HepG2 (cell line): ENCODE results near the gene SNRPD3. TPM values are rescaled to one million over a fixed set of nuclear protein-coding genes. Genes with fewer than 3 reads are reported as not detected.

Experiments
- ASH2L ChIP-seq: fragments of 300-600, 200-600 bp; sonication (generic); IDR thresholded peaks from 2 replicates; pipeline ENCODE4 v1.7.0; 2017; ENCODE audit warnings: low read depth, mild to moderate bottlenecking, moderate library complexity, mixed read lengths, low read length; ENCODE audit not compliant: insufficient read length
- BRF2 ChIP-seq: sonication (generic); formaldehyde crosslinking; IDR thresholded peaks from 2 replicates; pipeline ENCODE4 v1.8.1; 2022; ENCODE audit warnings: mild to moderate bottlenecking, missing genetic modification reagents
- CREBL2 ChIP-seq: sonication (generic); formaldehyde crosslinking; IDR thresholded peaks from 2 replicates; pipeline ENCODE4 v1.8.1; 2023; ENCODE audit warnings: missing genetic modification reagents, mild to moderate bottlenecking, borderline replicate concordance
- FOXK2 ChIP-seq: fragments of 450-650 bp; IDR thresholded peaks from 2 replicates; pipeline ENCODE4 v1.6.1; 2016
- GATAD2A ChIP-seq: IDR thresholded peaks from 2 replicates; pipeline ENCODE4 v1.6.1; 2016
- GRHL1 ChIP-seq: sonication (generic); formaldehyde crosslinking; conservative IDR thresholded peaks from 2 replicates; pipeline ENCODE4 v1.8.0; 2022; ENCODE audit warnings: missing genetic modification reagents
- IKZF1 ChIP-seq: fragments of 450-650 bp; IDR thresholded peaks from 2 replicates; pipeline ENCODE4 v1.7.1; 2016
- ISX ChIP-seq: sonication (generic); formaldehyde crosslinking; conservative IDR thresholded peaks from 2 replicates; pipeline ENCODE4 v1.5.0; 2020; ENCODE audit warnings: missing genetic modification reagents
- MBD4 ChIP-seq: IDR thresholded peaks from 2 replicates; pipeline ENCODE4 v1.6.1; 2012; ENCODE audit warnings: low read length, inconsistent platforms, borderline replicate concordance
- SP5 ChIP-seq: IDR thresholded peaks from 2 replicates; pipeline ENCODE4 v1.6.1; 2016; ENCODE audit warnings: low read depth, borderline replicate concordance
- SSRP1 ChIP-seq: IDR thresholded peaks from 2 replicates; pipeline ENCODE4 v1.6.1; 2016; ENCODE audit warnings: control low read depth
- TMF1 ChIP-seq: sonication (generic); formaldehyde crosslinking; IDR thresholded peaks from 2 replicates; pipeline ENCODE4 v1.8.1; 2022; ENCODE audit warnings: low read depth, missing genetic modification reagents
- ZBTB7B ChIP-seq: sonication (generic); formaldehyde crosslinking; IDR thresholded peaks from 2 replicates; pipeline ENCODE4 v1.4.0; 2020; ENCODE audit warnings: missing genetic modification reagents
- ZNF180 ChIP-seq: sonication (generic); formaldehyde crosslinking; IDR thresholded peaks from 2 replicates; pipeline ENCODE4 v1.4.0; 2020; ENCODE audit warnings: low read depth, missing genetic modification reagents, borderline replicate concordance
- ZNF333 ChIP-seq: sonication (generic); formaldehyde crosslinking; IDR thresholded peaks from 2 replicates; pipeline ENCODE4 v1.4.0; 2020; ENCODE audit warnings: mild to moderate bottlenecking, missing genetic modification reagents, borderline replicate concordance
- ZNF33A ChIP-seq: sonication (generic); formaldehyde crosslinking; IDR thresholded peaks from 2 replicates; pipeline ENCODE4 v1.5.1; 2020; ENCODE audit warnings: missing genetic modification reagents, mild to moderate bottlenecking, moderate library complexity, borderline replicate concordance
- ZNF382 ChIP-seq: sonication (generic); formaldehyde crosslinking; IDR thresholded peaks from 2 replicates; pipeline ENCODE4 v1.5.0; 2020; ENCODE audit warnings: missing genetic modification reagents, mild to moderate bottlenecking, borderline replicate concordance
- ZNF572 ChIP-seq: sonication (generic); formaldehyde crosslinking; IDR thresholded peaks from 2 replicates; pipeline ENCODE4 v1.5.1; 2020; ENCODE audit warnings: mild to moderate bottlenecking, missing genetic modification reagents
- ZNF709 ChIP-seq: sonication (generic); formaldehyde crosslinking; IDR thresholded peaks from 2 replicates; pipeline ENCODE4 v1.5.0; 2020; ENCODE audit warnings: mild to moderate bottlenecking, missing genetic modification reagents
- ZNF761 ChIP-seq: sonication (generic); formaldehyde crosslinking; conservative IDR thresholded peaks from 2 replicates; pipeline ENCODE4 v1.4.0; 2020; ENCODE audit warnings: mild to moderate bottlenecking, missing genetic modification reagents
- ZSCAN30 ChIP-seq: sonication (generic); formaldehyde crosslinking; IDR thresholded peaks from 2 replicates; pipeline ENCODE4 v1.5.0; 2020; ENCODE audit warnings: mild to moderate bottlenecking, missing genetic modification reagents
- polyA plus RNA-seq, 8 experiments: library from polyadenylated mRNA; depleted of rRNA in 3 of 8; stranded (reverse) in 7 of 8; unstranded in 1 of 8; fragments of >200 nt; fragmentation: Illumina TruSeq in 4 of 8; extraction: Trizol in 4 of 8; gene quantifications; 2 replicates each; pipeline versions ENCODE4 v1.2.1 to v1.2.3, GENCODE V29; 2011 to 2016; ENCODE audit warnings: low read depth in 4 of 8, missing spikeins in 1 of 8, mixed read lengths in 1 of 8; ENCODE audit not compliant: insufficient read depth in 1 of 8
- total RNA-seq, 5 experiments: library from RNA; depleted of rRNA; stranded (reverse); fragments of >200 nt; fragmentation: Illumina TruSeq; extraction: Trizol; gene quantifications; 2 replicates each; pipeline ENCODE4 v1.2.3, GENCODE V29; 2016; ENCODE audit warnings: low read depth in 1 of 5
- TF ChIP-seq, protein P1 (sequence below): sonication (generic); formaldehyde crosslinking; IDR thresholded peaks from 2 replicates; pipeline ENCODE4 v1.4.0; 2020; ENCODE audit warnings: missing genetic modification reagents, borderline replicate concordance
- TF ChIP-seq, protein P2 (sequence below), 2 experiments: fragments of 450-650 bp in 1 of 2; sonication (generic) in 1 of 2; formaldehyde crosslinking; IDR thresholded peaks; 2 replicates each; pipeline versions ENCODE4 v1.5.0 to v1.8.0; 2020 to 2022; ENCODE audit warnings: mild to moderate bottlenecking in 1 of 2, missing genetic modification reagents in 1 of 2
- TF ChIP-seq, protein P3 (sequence below): sonication (generic); formaldehyde crosslinking; IDR thresholded peaks from 2 replicates; pipeline ENCODE4 v1.4.0; 2020; ENCODE audit warnings: low read depth, mild to moderate bottlenecking, missing genetic modification reagents

Gene SNRPD3
- total and polyA plus RNA-seq, 2 of the 13 experiments (the other 11 are each of a cell fraction or from before 2014, with no cell fraction given): 110 to 209 TPM

DNA sequence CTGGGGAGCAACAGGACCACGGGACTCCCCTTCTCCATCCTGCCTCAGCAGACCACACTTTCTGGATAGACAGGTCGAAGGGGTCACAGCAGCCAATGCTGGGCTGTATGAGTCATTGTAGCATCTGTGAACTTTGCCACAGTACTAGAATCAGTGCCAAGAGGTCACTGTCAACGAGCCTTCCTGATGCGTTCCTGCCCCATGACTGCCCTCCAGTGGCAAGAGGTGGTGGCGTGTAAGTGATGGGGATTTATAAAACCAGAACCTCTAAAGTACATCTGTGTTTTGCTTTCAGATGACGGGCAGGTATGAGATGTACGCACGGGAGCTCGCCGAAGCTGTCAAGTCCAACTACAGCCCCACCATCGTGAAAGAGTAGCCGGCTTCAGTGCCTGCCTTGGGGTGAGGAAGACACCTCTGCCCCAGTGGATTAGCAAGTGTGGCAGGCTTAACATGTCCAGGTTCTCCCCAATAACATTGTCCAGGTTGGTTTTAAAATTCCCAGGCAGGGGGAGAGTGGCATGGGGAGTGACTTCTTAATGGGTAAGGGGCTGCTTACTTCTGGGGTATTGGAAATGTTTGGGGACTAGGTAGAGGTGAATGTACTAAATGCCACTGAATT, 30.3 kb upstream of the SNRPD3 start (continued):
- TF ChIP-seq CREBL2 (no peak), ZBTB7B (CRISPR knock-in tag) (peak; percentile 64; the same call in 1 of the 2 replicates), ZNF572 (CRISPR knock-in tag) (peak; percentile 41; the same call in 1 of the 2 replicates), ZNF333 (CRISPR knock-in tag) (no peak), TMF1 (CRISPR knock-in tag) (no peak), ZNF180 (CRISPR knock-in tag) (no peak), ZNF33A (CRISPR knock-in tag) (no peak), BRF2 (CRISPR knock-in tag) (no peak), IKZF1 (no peak), ZNF709 (CRISPR knock-in tag) (no peak), MBD4 (no peak), ISX (CRISPR knock-in tag) (no peak), FOXK2 (no peak), ZNF382 (CRISPR knock-in tag) (no peak), SSRP1 (no peak), GATAD2A (CRISPR knock-in tag) (peak; percentile 90), SP5 (CRISPR knock-in tag) (peak; percentile 12; the same call in 1 of the 2 replicates), ASH2L (no peak), ZSCAN30 (CRISPR knock-in tag) (no peak), GRHL1 (CRISPR knock-in tag) (no peak), ZNF761 (CRISPR knock-in tag) (no peak)
- TF ChIP-seq, protein P1, sequence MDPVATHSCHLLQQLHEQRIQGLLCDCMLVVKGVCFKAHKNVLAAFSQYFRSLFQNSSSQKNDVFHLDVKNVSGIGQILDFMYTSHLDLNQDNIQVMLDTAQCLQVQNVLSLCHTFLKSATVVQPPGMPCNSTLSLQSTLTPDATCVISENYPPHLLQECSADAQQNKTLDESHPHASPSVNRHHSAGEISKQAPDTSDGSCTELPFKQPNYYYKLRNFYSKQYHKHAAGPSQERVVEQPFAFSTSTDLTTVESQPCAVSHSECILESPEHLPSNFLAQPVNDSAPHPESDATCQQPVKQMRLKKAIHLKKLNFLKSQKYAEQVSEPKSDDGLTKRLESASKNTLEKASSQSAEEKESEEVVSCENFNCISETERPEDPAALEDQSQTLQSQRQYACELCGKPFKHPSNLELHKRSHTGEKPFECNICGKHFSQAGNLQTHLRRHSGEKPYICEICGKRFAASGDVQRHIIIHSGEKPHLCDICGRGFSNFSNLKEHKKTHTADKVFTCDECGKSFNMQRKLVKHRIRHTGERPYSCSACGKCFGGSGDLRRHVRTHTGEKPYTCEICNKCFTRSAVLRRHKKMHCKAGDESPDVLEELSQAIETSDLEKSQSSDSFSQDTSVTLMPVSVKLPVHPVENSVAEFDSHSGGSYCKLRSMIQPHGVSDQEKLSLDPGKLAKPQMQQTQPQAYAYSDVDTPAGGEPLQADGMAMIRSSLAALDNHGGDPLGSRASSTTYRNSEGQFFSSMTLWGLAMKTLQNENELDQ (CRISPR knock-in tag): no peak
- TF ChIP-seq, protein P2, sequence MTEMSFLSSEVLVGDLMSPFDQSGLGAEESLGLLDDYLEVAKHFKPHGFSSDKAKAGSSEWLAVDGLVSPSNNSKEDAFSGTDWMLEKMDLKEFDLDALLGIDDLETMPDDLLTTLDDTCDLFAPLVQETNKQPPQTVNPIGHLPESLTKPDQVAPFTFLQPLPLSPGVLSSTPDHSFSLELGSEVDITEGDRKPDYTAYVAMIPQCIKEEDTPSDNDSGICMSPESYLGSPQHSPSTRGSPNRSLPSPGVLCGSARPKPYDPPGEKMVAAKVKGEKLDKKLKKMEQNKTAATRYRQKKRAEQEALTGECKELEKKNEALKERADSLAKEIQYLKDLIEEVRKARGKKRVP (CRISPR knock-in tag; IDR thresholded peaks at IDR 0.05): no peak
- TF ChIP-seq, protein P3, sequence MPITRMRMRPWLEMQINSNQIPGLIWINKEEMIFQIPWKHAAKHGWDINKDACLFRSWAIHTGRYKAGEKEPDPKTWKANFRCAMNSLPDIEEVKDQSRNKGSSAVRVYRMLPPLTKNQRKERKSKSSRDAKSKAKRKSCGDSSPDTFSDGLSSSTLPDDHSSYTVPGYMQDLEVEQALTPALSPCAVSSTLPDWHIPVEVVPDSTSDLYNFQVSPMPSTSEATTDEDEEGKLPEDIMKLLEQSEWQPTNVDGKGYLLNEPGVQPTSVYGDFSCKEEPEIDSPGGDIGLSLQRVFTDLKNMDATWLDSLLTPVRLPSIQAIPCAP: no peak
